SIG-M5 (cell line): Measurements from ENCODE around the gene RGMA.
"Not testable (repeated sequence)": the region's sequence is repeated elsewhere in the genome, so short reads cannot be mapped to it uniquely, and the experiment has no call there.

ENCODE experiments used
- DNase-seq: peaks from one replicate; lab custom pipeline; 2025; lab: John Stamatoyannopoulos, UW

The RGMA gene

GRCh38 chr15:93048426-93048721 is 40.6 kb downstream of the RGMA start:
- DNase-seq, result no peak

GRCh38 chr15:93047621-93048425 is 41.2 kb downstream of the RGMA start:
- DNase-seq, result no peak

GRCh38 chr15:93046721-93047120 is 42.3 kb downstream of the RGMA start:
- DNase-seq, result no peak

GRCh38 chr15:93046120-93046519 is 42.9 kb downstream of the RGMA start:
- no peak for DNase-seq

GRCh38 chr15:93045191-93045785 is 43.7 kb downstream of the RGMA start:
- no peak for DNase-seq

GRCh38 chr15:93044301-93045190 is 44.5 kb downstream of the RGMA start:
- no peak for DNase-seq

GRCh38 chr15:93043621-93044300 is 45.2 kb downstream of the RGMA start:
- no peak for DNase-seq

- DNase-seq, result no peak
Observed at GRCh38 chr15:93042691-93043378, 46.2 kb downstream of the RGMA start.

GRCh38 chr15:93042211-93042610 is 46.8 kb downstream of the RGMA start:
- DNase-seq, result no peak

GRCh38 chr15:93041159-93041547 is 47.9 kb downstream of the RGMA start:
- no peak for DNase-seq

- no peak for DNase-seq
Observed at GRCh38 chr15:93040288-93041158, 48.5 kb downstream of the RGMA start.

GRCh38 chr15:93039562-93040287 is 49.3 kb downstream of the RGMA start:
- DNase-seq, result not testable (repeated sequence)

- no peak for DNase-seq
Observed at GRCh38 chr15:93037820-93038705, 50.9 kb downstream of the RGMA start.

GRCh38 chr15:93036951-93037819 is 51.8 kb downstream of the RGMA start:
- DNase-seq, result no peak

GRCh38 chr15:93035953-93036810 is 52.8 kb downstream of the RGMA start:
- DNase-seq, result no peak

GRCh38 chr15:93035092-93035915 is 53.7 kb downstream of the RGMA start:
- DNase-seq, result no peak
